Mucosa of descending colon (tissue), 3 donors: ENCODE measurements around the gene TSHZ2. TPM values are rescaled to one million over a fixed set of nuclear protein-coding genes. Genes with fewer than 3 reads are reported as not detected.

Source experiments
- ATAC-seq: fragments of 200-7000 bp; cut with Tn5 transposase; one replicate; pipeline ENCODE4 v1.9.1; 2020; ENCODE audit warnings: mild to moderate bottlenecking, moderate library complexity
- DNase-seq, 3 donors: peaks; one replicate each; pipeline ENCODE4 v3.0.0-alpha.2; 2020
- H3K36me3 ChIP-seq: fragments of 200-600 bp; one replicate; pipeline ENCODE4 v1.8.0; 2021; ENCODE audit warnings: low read depth, mild to moderate bottlenecking
- H3K4me1 ChIP-seq: fragments of 200-600 bp; one replicate; pipeline ENCODE4 v1.8.0; 2021; ENCODE audit warnings: low read depth, mild to moderate bottlenecking
- H3K4me3 ChIP-seq: fragments of 200-600 bp; one replicate; pipeline ENCODE4 v1.8.0; 2021; ENCODE audit warnings: mild to moderate bottlenecking
- H3K9me3 ChIP-seq: fragments of 200-600 bp; one replicate; pipeline ENCODE4 v1.8.0; 2021; ENCODE audit warnings: mild to moderate bottlenecking
- intact Hi-C, 2 donors: fragments of 100-400 bp; cut with DNase I in 1 of 2; cut with micrococcal nuclease in 1 of 2; formaldehyde crosslinking; loops; one replicate each; pipeline versions ENCODE4 v1.11.0 to v1.11.1; 2022; cut with DNase I, micrococcal nuclease
- total RNA-seq, 3 donors: library from RNA; stranded (reverse); fragmentation: NEBNext Ultra II Directional in 2 of 3; extraction: Animal tissue kit (Norgen Biotek cat#: 25700) in 2 of 3; gene quantifications; one replicate each; pipeline versions ENCODE4 v1.2.1 to v1.2.4, GENCODE V29; 2021 to 2023
- TF ChIP-seq, protein P1 (sequence below): fragments of 200-600 bp; IDR thresholded peaks from one replicate; pipeline ENCODE4 v1.8.0; 2022; ENCODE audit warnings: antibody characterized with exemption, mild to moderate bottlenecking
- donor health status: DM: no; HTN: no; CAD: no; lungs with moderate emphysema.
- donor health status: DM: no; HTN: no; CAD: no.
- donor health status: DM: no; HTN: yes; CAD: no.

Gene TSHZ2
- total RNA-seq, 3 donors from 2014 or later, result 1.9 to 17.8 (median 3.6) TPM

DNA sequence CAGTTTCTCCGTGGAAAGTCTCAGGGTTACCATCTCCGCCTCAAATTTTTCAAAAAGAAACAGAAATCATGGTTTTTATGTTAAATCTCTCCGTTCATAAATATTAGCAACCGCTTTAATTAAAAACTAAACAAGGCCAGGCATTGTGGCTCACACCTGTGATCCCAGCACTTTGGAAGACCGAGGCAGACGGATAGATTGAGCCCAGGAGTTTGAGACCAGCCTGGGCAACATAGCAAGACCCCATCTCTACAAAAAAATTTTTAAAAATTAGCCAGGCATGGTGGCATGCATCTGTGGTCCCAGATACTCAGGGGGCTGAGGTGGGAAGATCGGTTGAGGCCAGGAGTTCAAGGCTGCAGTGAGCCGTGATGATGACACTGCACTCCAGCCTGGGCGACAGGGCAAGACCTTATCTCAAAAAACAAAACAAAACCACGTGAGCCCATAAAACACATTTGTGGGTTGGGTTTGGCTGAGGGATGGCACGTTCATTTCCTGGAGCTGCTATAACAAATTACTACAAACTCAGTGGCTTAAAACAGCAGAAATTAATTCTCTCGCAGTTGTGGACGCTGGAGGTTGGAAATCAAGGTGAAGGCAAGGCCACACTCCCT, 398.3 kb downstream of the TSHZ2 start:
- H3K36me3 ChIP-seq, result no peaks in the 10 kb centered on the region
- DNase-seq (peak in 1 of 3 donors; percentile 12), ATAC-seq (no peak)
- intact Hi-C loops, result no loop called here
- no peaks in the 10 kb centered on the region for H3K4me1 ChIP-seq
- TF ChIP-seq, protein P1, sequence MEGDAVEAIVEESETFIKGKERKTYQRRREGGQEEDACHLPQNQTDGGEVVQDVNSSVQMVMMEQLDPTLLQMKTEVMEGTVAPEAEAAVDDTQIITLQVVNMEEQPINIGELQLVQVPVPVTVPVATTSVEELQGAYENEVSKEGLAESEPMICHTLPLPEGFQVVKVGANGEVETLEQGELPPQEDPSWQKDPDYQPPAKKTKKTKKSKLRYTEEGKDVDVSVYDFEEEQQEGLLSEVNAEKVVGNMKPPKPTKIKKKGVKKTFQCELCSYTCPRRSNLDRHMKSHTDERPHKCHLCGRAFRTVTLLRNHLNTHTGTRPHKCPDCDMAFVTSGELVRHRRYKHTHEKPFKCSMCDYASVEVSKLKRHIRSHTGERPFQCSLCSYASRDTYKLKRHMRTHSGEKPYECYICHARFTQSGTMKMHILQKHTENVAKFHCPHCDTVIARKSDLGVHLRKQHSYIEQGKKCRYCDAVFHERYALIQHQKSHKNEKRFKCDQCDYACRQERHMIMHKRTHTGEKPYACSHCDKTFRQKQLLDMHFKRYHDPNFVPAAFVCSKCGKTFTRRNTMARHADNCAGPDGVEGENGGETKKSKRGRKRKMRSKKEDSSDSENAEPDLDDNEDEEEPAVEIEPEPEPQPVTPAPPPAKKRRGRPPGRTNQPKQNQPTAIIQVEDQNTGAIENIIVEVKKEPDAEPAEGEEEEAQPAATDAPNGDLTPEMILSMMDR, result no peak
- no peak overlapping the region for H3K4me3 ChIP-seq
- H3K9me3 ChIP-seq, result no peaks in the 10 kb centered on the region

GRCh38 chr20:53371216-53371615, 399.1 kb downstream of the TSHZ2 start:
- Histone ChIP-seq H3K9me3 (no peaks in the 10 kb centered on the region), H3K36me3 (no peaks in the 10 kb centered on the region), H3K4me1 (no peaks in the 10 kb centered on the region), H3K4me3 (no peak overlapping the region)
- ATAC-seq (no peak), DNase-seq (no peak)
- intact Hi-C loops, result no loop called here
- TF ChIP-seq, protein P1, result no peak

GRCh38 chr20:53376021-53376420, 403.9 kb downstream of the TSHZ2 start:
- no peak for DNase-seq
- ATAC-seq, result no peak
- TF ChIP-seq, protein P1, result no peak
- H3K9me3 ChIP-seq, result no peaks in the 10 kb centered on the region
- H3K36me3 ChIP-seq, result no peaks in the 10 kb centered on the region
- H3K4me3 ChIP-seq, result no peak overlapping the region
- intact Hi-C loops, result no loop called here
- H3K4me1 ChIP-seq, result no peaks in the 10 kb centered on the region

GRCh38 chr20:53379014-53379832, 407.1 kb downstream of the TSHZ2 start:
- ATAC-seq, result no peak
- H3K4me1 ChIP-seq, result no peaks in the 10 kb centered on the region
- H3K4me3 ChIP-seq, result no peak overlapping the region
- no peaks in the 10 kb centered on the region for H3K36me3 ChIP-seq
- TF ChIP-seq, protein P1, result no peak
- intact Hi-C loops, result no loop called here
- H3K9me3 ChIP-seq, result no peaks in the 10 kb centered on the region
- DNase-seq, result no peak

- Histone ChIP-seq H3K9me3 (no peaks in the 10 kb centered on the region), H3K4me1 (no peaks in the 10 kb centered on the region), H3K36me3 (no peaks in the 10 kb centered on the region), H3K4me3 (no peak overlapping the region)
- DNase-seq, result no peak
- intact Hi-C loops, result no loop called here
- no peak for ATAC-seq
- TF ChIP-seq, protein P1, result no peak
Measured at GRCh38 chr20:53379833-53380120, 407.6 kb downstream of the TSHZ2 start.
